K562 (cell line): ENCODE measurements around the gene CDKN2D. TPM values are rescaled to one million over a fixed set of nuclear protein-coding genes. Genes with fewer than 3 reads are reported as not detected.
A peak's percentile ranks its signal among the peaks of the same experiment; 100 is the strongest.

Source experiments
- ATF7 ChIP-seq: fragments of 450-650 bp; IDR thresholded peaks from 2 replicates; pipeline ENCODE4 v1.7.1; 2014; ENCODE audit warnings: mild to moderate bottlenecking, moderate library complexity
- FIP1L1 ChIP-seq: fragments of 200-400 bp; formaldehyde crosslinking; IDR thresholded peaks from 2 replicates; pipeline ENCODE4 v1.6.1; 2018; ENCODE audit warnings: mild to moderate bottlenecking, low read depth, low read length; ENCODE audit not compliant: poor library complexity, severe bottlenecking
- GATAD2B ChIP-seq: fragments of 450-650 bp; IDR thresholded peaks from 2 replicates; pipeline ENCODE4 v1.6.1; 2017; ENCODE audit warnings: mild to moderate bottlenecking, borderline replicate concordance
- HDAC3 ChIP-seq: fragments of 450-650 bp; IDR thresholded peaks from 2 replicates; pipeline ENCODE4 v1.6.1; 2018; ENCODE audit warnings: borderline replicate concordance, mild to moderate bottlenecking, moderate library complexity; ENCODE audit not compliant: partially characterized antibody
- HMBOX1 ChIP-seq: sonication (generic); IDR thresholded peaks from 2 replicates; pipeline ENCODE4 v1.6.1; 2016
- HMGN3 ChIP-seq: IDR thresholded peaks from 2 replicates; pipeline ENCODE4 v1.6.1; 2011; ENCODE audit warnings: borderline replicate concordance, low read depth, mild to moderate bottlenecking, mixed read lengths, low read length; ENCODE audit not compliant: insufficient read length; ENCODE audit errors: extremely low read depth
- KDM5B ChIP-seq: fragments of 200-600 bp; sonication (generic); IDR thresholded peaks from 2 replicates; pipeline ENCODE4 v1.6.1; 2012; ENCODE audit warnings: low read depth, mild to moderate bottlenecking, moderate library complexity, low read length, control low read depth, inconsistent platforms; ENCODE audit not compliant: insufficient replicate concordance
- MAX ChIP-seq: sonication (generic); formaldehyde crosslinking; IDR thresholded peaks from 2 replicates; pipeline ENCODE4 v1.9.0; 2022; ENCODE audit warnings: mild to moderate bottlenecking, missing genetic modification reagents
- MBD1 ChIP-seq: fragments of 250-450 bp; sonication (Bioruptor Pico); IDR thresholded peaks from 2 replicates; pipeline ENCODE4 v1.8.0; 2022; ENCODE audit warnings: inconsistent platforms
- MEIS2 ChIP-seq: fragments of 450-650 bp; IDR thresholded peaks from 2 replicates; pipeline ENCODE4 v1.6.1; 2014; ENCODE audit warnings: mild to moderate bottlenecking; ENCODE audit not compliant: partially characterized antibody
- NCOA6 ChIP-seq: fragments of 450-650 bp; IDR thresholded peaks from 2 replicates; pipeline ENCODE4 v1.6.1; 2017; ENCODE audit warnings: mild to moderate bottlenecking
- NR4A1 ChIP-seq, 2 experiments: fragments of 250-450 bp in 1 of 2; fragments of 450-650 bp in 1 of 2; sonication (Bioruptor Pico) in 1 of 2; IDR thresholded peaks; 2 replicates each; pipeline versions ENCODE4 v1.4.0 to v1.6.1; 2016 to 2020; ENCODE audit warnings: mild to moderate bottlenecking in 2 of 2, missing compliant biosample characterization in 1 of 2, missing genetic modification characterization in 1 of 2, moderate library complexity in 1 of 2
- PCBP1 ChIP-seq: fragments of 200-400 bp; formaldehyde crosslinking; IDR thresholded peaks from 2 replicates; pipeline ENCODE4 v1.6.1; 2018; ENCODE audit warnings: mild to moderate bottlenecking, low read depth, low read length; ENCODE audit not compliant: poor library complexity, severe bottlenecking
- RBM25 ChIP-seq: fragments of 200-400 bp; formaldehyde crosslinking; IDR thresholded peaks from 2 replicates; pipeline ENCODE4 v1.6.1; 2018; ENCODE audit warnings: low read length, low read depth, moderate library complexity; ENCODE audit not compliant: severe bottlenecking
- RNF219 ChIP-seq: fragments of 250-450 bp; sonication (Bioruptor Pico); IDR thresholded peaks from 2 replicates; pipeline ENCODE4 v1.5.0; 2022; ENCODE audit warnings: mild to moderate bottlenecking
- SP2 ChIP-seq: IDR thresholded peaks from 2 replicates; pipeline ENCODE4 v1.6.1; 2011; ENCODE audit warnings: mild to moderate bottlenecking, low read depth, low read length, moderate library complexity; ENCODE audit not compliant: poor library complexity, severe bottlenecking; ENCODE audit errors: extremely low read depth
- SRF ChIP-seq, 2 experiments: fragments of 250-450, 450-650 bp in 1 of 2; sonication (Bioruptor Pico) in 1 of 2; sonication (generic) in 1 of 2; formaldehyde crosslinking; IDR thresholded peaks; 2 replicates each; pipeline versions ENCODE4 v1.5.0 to v1.5.1; 2020 to 2022; ENCODE audit warnings: mild to moderate bottlenecking in 1 of 2, missing genetic modification reagents in 1 of 2
- SUPT5H ChIP-seq: fragments of 450-650 bp; IDR thresholded peaks from 2 replicates; pipeline ENCODE4 v1.6.1; 2016
- ZBTB12 ChIP-seq: fragments of 250-450 bp; sonication (Bioruptor Pico); IDR thresholded peaks from 2 replicates; pipeline ENCODE4 v1.4.0; 2020
- ZEB2 ChIP-seq: fragments of 450-650 bp; IDR thresholded peaks from 2 replicates; pipeline ENCODE4 v1.6.1; 2016
- polyA plus RNA-seq, 8 experiments: library from polyadenylated mRNA; depleted of rRNA in 4 of 8; stranded (reverse) in 5 of 8; unstranded in 3 of 8; fragments of >200 nt; fragmentation: Nextera tagmentation in 2 of 8; fragmentation: Illumina TruSeq in 1 of 8; extraction: Ambion mirVana in 2 of 8; extraction: Trizol in 1 of 8; gene quantifications; 2 replicates each; pipeline versions ENCODE4 v1.2.1 to v1.2.3, GENCODE V29; 2011 to 2014; ENCODE audit warnings: inconsistent platforms in 1 of 8, missing spikeins in 1 of 8
- total RNA-seq, 7 experiments: library from RNA; depleted of rRNA in 6 of 7; stranded (reverse); fragments of >200 nt in 6 of 7; fragmentation: Illumina TruSeq in 2 of 7; extraction: Trizol in 2 of 7; gene quantifications; 2 replicates each; pipeline versions ENCODE4 v1.2.1 to v1.2.3, GENCODE V29; 2011 to 2021; ENCODE audit warnings: low replicate concordance in 1 of 7

Gene CDKN2D
- total and polyA plus RNA-seq, 9 of the 15 experiments (the other 6 are each of a cell fraction or from before 2014, with no cell fraction given) = 0.41 to 8.2 (median 3.7) TPM

- TF ChIP-seq HMGN3 (peak; percentile 86), GATAD2B (peak; percentile 21; the same call in 1 of the 2 replicates), RBM25 (peak; percentile 80), SUPT5H (peak; percentile 69), MBD1 (no peak), MAX (CRISPR knock-in tag) (peak; percentile 79), RNF219 (CRISPR knock-in tag) (no peak), SP2 (peak; percentile 27), ZBTB12 (CRISPR knock-in tag) (0 out of 2 replicates have a peak, but pooled peaks have one; percentile 14), PCBP1 (peak; percentile 20), NR4A1 (CRISPR knock-in tag; IDR thresholded peaks at IDR 0.05) (no peak), NR4A1 (tag; IDR thresholded peaks at IDR 0.05) (peak; percentile 76), FIP1L1 (peak; percentile 57), MEIS2 (peak; percentile 66), NCOA6 (peak; percentile 87), HDAC3 (no peak), HMBOX1 (0 out of 2 replicates have a peak, but pooled peaks have one; percentile 6), ATF7 (peak; percentile 72), SRF (CRISPR knock-in tag; IDR thresholded peaks at IDR 0.05) (0 out of 4 replicates have a peak, but pooled peaks of 1 of the 2 experiments have one; percentile 43), ZEB2 (no peak), KDM5B (peak; percentile 73)
Measured at GRCh38 chr19:10568826-10569651, at the start of gene CDKN2D (continued).
